HepG2 (cell line): ENCODE data around the gene BEAN1. TPM values are rescaled to one million over a fixed set of nuclear protein-coding genes. Genes with fewer than 3 reads are reported as not detected.

Experiments used
- AGO2 ChIP-seq: fragments of 200-400 bp; formaldehyde crosslinking; optimal IDR thresholded peaks from 2 replicates; pipeline ENCODE3; 2017; ENCODE audit warnings: mild to moderate bottlenecking, low read depth, low read length, moderate library complexity
- CAMTA2 ChIP-seq: sonication (generic); formaldehyde crosslinking; IDR thresholded peaks from 2 replicates; pipeline ENCODE4 v1.4.0; 2020; ENCODE audit warnings: mild to moderate bottlenecking, missing genetic modification reagents, borderline replicate concordance
- CBX1 ChIP-seq: IDR thresholded peaks from one replicate; pipeline ENCODE4 v1.6.1; 2016; ENCODE audit warnings: antibody characterized with exemption, low read depth
- CEBPG ChIP-seq: IDR thresholded peaks from 2 replicates; pipeline ENCODE4 v1.6.1; 2016
- HES4 ChIP-seq: sonication (generic); formaldehyde crosslinking; IDR thresholded peaks from 2 replicates; pipeline ENCODE4 v1.9.0; 2021; ENCODE audit warnings: mild to moderate bottlenecking, missing genetic modification reagents, borderline replicate concordance
- HNF4A ChIP-seq: sonication (generic); formaldehyde crosslinking; IDR thresholded peaks from 2 replicates; pipeline ENCODE4 v1.4.0; 2020; ENCODE audit warnings: missing genetic modification reagents
- JUNB ChIP-seq: sonication (generic); formaldehyde crosslinking; IDR thresholded peaks from 2 replicates; pipeline ENCODE4 v1.8.0; 2022; ENCODE audit warnings: missing genetic modification reagents, mild to moderate bottlenecking, borderline replicate concordance
- KDM5A ChIP-seq: fragments of 200-600 bp; sonication (generic); IDR thresholded peaks from 2 replicates; pipeline ENCODE4 v1.7.0; 2018; ENCODE audit warnings: antibody characterized with exemption, mild to moderate bottlenecking, low read length, borderline replicate concordance
- KDM6A ChIP-seq: IDR thresholded peaks from 2 replicates; pipeline ENCODE4 v1.6.1; 2016; ENCODE audit warnings: low read depth
- KMT2B ChIP-seq: IDR thresholded peaks from 2 replicates; pipeline ENCODE4 v1.6.1; 2016; ENCODE audit warnings: missing genetic modification reagents, missing compliant biosample characterization
- MAFF ChIP-seq: IDR thresholded peaks from 2 replicates; pipeline ENCODE4 v1.6.1; 2011; ENCODE audit warnings: low read depth, low read length, improper control_type of control experiment
- NCOR1 ChIP-seq: fragments of 200-600 bp; sonication (generic); IDR thresholded peaks from 2 replicates; pipeline ENCODE4 v1.7.0; 2017; ENCODE audit warnings: antibody characterized with exemption, low read length, borderline replicate concordance
- NFKB2 ChIP-seq: sonication (generic); formaldehyde crosslinking; IDR thresholded peaks from 2 replicates; pipeline ENCODE4 v1.4.0; 2020; ENCODE audit warnings: missing genetic modification reagents, borderline replicate concordance
- NFKBIZ ChIP-seq: IDR thresholded peaks from 2 replicates; pipeline ENCODE4 v1.6.1; 2018; ENCODE audit warnings: missing genetic modification reagents, missing compliant biosample characterization
- POGZ ChIP-seq: sonication (generic); formaldehyde crosslinking; IDR thresholded peaks from 2 replicates; pipeline ENCODE4 v1.4.0; 2020; ENCODE audit warnings: mild to moderate bottlenecking, missing genetic modification reagents
- PTBP1 ChIP-seq: fragments of 200-400 bp; formaldehyde crosslinking; IDR thresholded peaks from 2 replicates; pipeline ENCODE4 v1.6.1; 2018; ENCODE audit warnings: low read length, low read depth; ENCODE audit not compliant: poor library complexity, severe bottlenecking
- RCOR2 ChIP-seq: IDR thresholded peaks from 2 replicates; pipeline ENCODE4 v1.6.1; 2016; ENCODE audit warnings: missing biosample characterization, missing genetic modification reagents
- SALL1 ChIP-seq: sonication (generic); formaldehyde crosslinking; IDR thresholded peaks from 2 replicates; pipeline ENCODE4 v1.8.0; 2022; ENCODE audit warnings: mild to moderate bottlenecking, missing genetic modification reagents
- TBX2 ChIP-seq: sonication (generic); formaldehyde crosslinking; IDR thresholded peaks from 2 replicates; pipeline ENCODE4 v1.5.0; 2020; ENCODE audit warnings: missing genetic modification reagents, mild to moderate bottlenecking, borderline replicate concordance
- THRA ChIP-seq: sonication (generic); formaldehyde crosslinking; IDR thresholded peaks from 2 replicates; pipeline ENCODE4 v1.4.0; 2020; ENCODE audit warnings: missing genetic modification reagents, borderline replicate concordance
- ZFP36L1 ChIP-seq: sonication (generic); formaldehyde crosslinking; IDR thresholded peaks from 2 replicates; pipeline ENCODE4 v1.8.0; 2022; ENCODE audit warnings: mild to moderate bottlenecking, missing genetic modification reagents, moderate library complexity
- ZFP37 ChIP-seq: sonication (generic); formaldehyde crosslinking; IDR thresholded peaks from 2 replicates; pipeline ENCODE4 v1.4.0; 2020; ENCODE audit warnings: missing genetic modification reagents, borderline replicate concordance
- ZFP90 ChIP-seq: sonication (generic); formaldehyde crosslinking; IDR thresholded peaks from 2 replicates; pipeline ENCODE4 v1.8.0; 2022; ENCODE audit warnings: missing genetic modification reagents, mild to moderate bottlenecking, inconsistent platforms, borderline replicate concordance
- ZNF230 ChIP-seq: sonication (generic); formaldehyde crosslinking; IDR thresholded peaks from 2 replicates; pipeline ENCODE4 v1.4.0; 2020; ENCODE audit warnings: mild to moderate bottlenecking, missing genetic modification reagents
- ZNF331 ChIP-seq: sonication (generic); formaldehyde crosslinking; IDR thresholded peaks from 2 replicates; pipeline ENCODE4 v1.4.0; 2020; ENCODE audit warnings: missing genetic modification reagents
- ZNF354B ChIP-seq: sonication (generic); formaldehyde crosslinking; IDR thresholded peaks from 2 replicates; pipeline ENCODE4 v1.8.0; 2022; ENCODE audit warnings: mild to moderate bottlenecking, missing genetic modification reagents
- ZNF432 ChIP-seq: sonication (generic); formaldehyde crosslinking; IDR thresholded peaks from 2 replicates; pipeline ENCODE4 v1.5.0; 2020; ENCODE audit warnings: missing genetic modification reagents, mild to moderate bottlenecking, borderline replicate concordance
- ZNF468 ChIP-seq: sonication (generic); formaldehyde crosslinking; IDR thresholded peaks from 2 replicates; pipeline ENCODE4 v1.8.0; 2022; ENCODE audit warnings: mild to moderate bottlenecking, moderate library complexity, missing genetic modification reagents
- ZNF549 ChIP-seq: sonication (generic); formaldehyde crosslinking; IDR thresholded peaks from 2 replicates; pipeline ENCODE4 v1.5.0; 2020; ENCODE audit warnings: missing genetic modification reagents
- ZNF639 ChIP-seq: conservative IDR thresholded peaks from 2 replicates; pipeline ENCODE4 v1.6.1; 2018; ENCODE audit warnings: missing genetic modification reagents
- ZNF777 ChIP-seq: sonication (generic); formaldehyde crosslinking; IDR thresholded peaks from 2 replicates; pipeline ENCODE4 v1.4.0; 2020; ENCODE audit warnings: missing genetic modification reagents
- polyA plus RNA-seq, 8 experiments: library from polyadenylated mRNA; depleted of rRNA in 3 of 8; stranded (reverse) in 7 of 8; unstranded in 1 of 8; fragments of >200 nt; fragmentation: Illumina TruSeq in 4 of 8; extraction: Trizol in 4 of 8; gene quantifications; 2 replicates each; pipeline versions ENCODE4 v1.2.1 to v1.2.3, GENCODE V29; 2011 to 2016; ENCODE audit warnings: low read depth in 4 of 8, missing spikeins in 1 of 8, mixed read lengths in 1 of 8; ENCODE audit not compliant: insufficient read depth in 1 of 8
- total RNA-seq, 5 experiments: library from RNA; depleted of rRNA; stranded (reverse); fragments of >200 nt; fragmentation: Illumina TruSeq; extraction: Trizol; gene quantifications; 2 replicates each; pipeline ENCODE4 v1.2.3, GENCODE V29; 2016; ENCODE audit warnings: low read depth in 1 of 5

BEAN1 gene
- total and polyA plus RNA-seq, 2 of the 13 experiments (the other 11 are each of a cell fraction or from before 2014, with no cell fraction given) = 0.53 to 1.4 TPM

- TF ChIP-seq JUNB (no peak), SALL1 (CRISPR knock-in tag) (peak; percentile 75), ZNF230 (CRISPR knock-in tag) (no peak), AGO2 (no peak), ZFP37 (CRISPR knock-in tag) (no peak; the same call in 1 of the 2 replicates), PTBP1 (peak; percentile 97), HNF4A (CRISPR knock-in tag) (peak; percentile 76; the same call in 1 of the 2 replicates), CAMTA2 (0 out of 2 replicates have a peak, but pooled peaks have one; percentile 56), ZNF331 (0 out of 2 replicates have a peak, but pooled peaks have one; percentile 15), CEBPG (0 out of 2 replicates have a peak, but pooled peaks have one; percentile 3), TBX2 (peak; percentile 89; the same call in 1 of the 2 replicates), THRA (peak; percentile 57), CBX1 (peak; percentile 18), ZFP36L1 (CRISPR knock-in tag) (no peak), NFKBIZ (CRISPR knock-in tag) (no peak), ZNF549 (CRISPR knock-in tag) (no peak), KDM6A (CRISPR knock-in tag) (no peak), ZNF432 (CRISPR knock-in tag) (no peak), ZFP90 (no peak; the same call in 1 of the 2 replicates), MAFF (no peak), KMT2B (CRISPR knock-in tag) (no peak), RCOR2 (no peak), ZNF468 (CRISPR knock-in tag) (no peak), ZNF639 (CRISPR knock-in tag) (no peak), KDM5A (no peak), ZNF777 (CRISPR knock-in tag) (peak; percentile 12; the same call in 1 of the 2 replicates), ZNF354B (CRISPR knock-in tag) (peak; percentile 77; the same call in 1 of the 2 replicates), POGZ (CRISPR knock-in tag) (no peak; the same call in 1 of the 2 replicates), NCOR1 (no peak; the same call in 1 of the 2 replicates), NFKB2 (CRISPR knock-in tag) (peak; percentile 58; the same call in 1 of the 2 replicates), HES4 (CRISPR knock-in tag) (no peak)
Observed at GRCh38 chr16:66406534-66407221, 20.4 kb upstream of the BEAN1 start (continued).
